Panc1 (cell line): ENCODE data around the gene TBR1. TPM values are rescaled to one million over a fixed set of nuclear protein-coding genes. Genes with fewer than 3 reads are reported as not detected.

Experiments
- ATAC-seq: fragments of 200-7000 bp; cut with Tn5 transposase; 2 replicates; pipeline ENCODE4 v1.9.1; 2020; ENCODE audit warnings: mild to moderate bottlenecking, moderate library complexity
- BruUV-seq: library from RNA; stranded (reverse); fragments of 400-500 nt; replicated peaks from 2 replicates; lab custom pipeline; 2021; lab: Mats Ljungman, UMichigan
- CTCF ChIA-PET: fragments of 300-600 bp; sonication (Branson Sonifier 250); formaldehyde crosslinking; loops from one replicate; lab custom pipeline; 2022; ENCODE audit warnings: antibody characterized with exemption; lab: Charles Lee
- POLR2A ChIA-PET: fragments of 300-600 bp; sonication (Branson Sonifier 250); formaldehyde crosslinking; loops from one replicate; lab custom pipeline; 2022; ENCODE audit warnings: antibody characterized with exemption; lab: Charles Lee
- DNase-seq: peaks from one replicate; pipeline ENCODE4 v3.0.0-alpha.2; 2010; ENCODE audit warnings: low read depth, low spot score
- H3K27ac ChIP-seq: 2 replicates; pipeline ENCODE4 v1.5.1; 2011; ENCODE audit warnings: mild to moderate bottlenecking, low read length, inconsistent platforms
- H3K27me3 ChIP-seq: fragments of 200-500 bp; sonication (Bioruptor generic); 2 replicates; pipeline ENCODE4 v1.6.0; 2014; ENCODE audit warnings: low read length, inconsistent platforms; ENCODE audit not compliant: control insufficient read depth, insufficient read depth
- H3K36me3 ChIP-seq: fragments of 200-500 bp; sonication (Bioruptor generic); 2 replicates; pipeline ENCODE4 v1.5.1; 2014; ENCODE audit warnings: inconsistent platforms, mild to moderate bottlenecking, low read length, moderate library complexity; ENCODE audit not compliant: control insufficient read depth, insufficient read depth
- H3K4me1 ChIP-seq: 2 replicates; pipeline ENCODE4 v1.5.1; 2011; ENCODE audit warnings: inconsistent platforms, mild to moderate bottlenecking, low read length, moderate library complexity; ENCODE audit not compliant: control insufficient read depth, insufficient read depth
- H3K4me3 ChIP-seq, 2 experiments: 2 replicates each; pipeline ENCODE4 v1.5.1; 2011 to 2012; ENCODE audit warnings: low read depth in 2 of 2, low read length in 2 of 2, mild to moderate bottlenecking in 2 of 2, inconsistent platforms in 1 of 2, moderate library complexity in 1 of 2
- H3K9me3 ChIP-seq: fragments of 200-500 bp; sonication (Bioruptor generic); 2 replicates; pipeline ENCODE4 v1.5.1; 2014; ENCODE audit warnings: low read depth, mild to moderate bottlenecking, inconsistent platforms, low read length, moderate library complexity; ENCODE audit not compliant: control insufficient read depth, insufficient read depth
- CTCF ChIP-seq: fragments of 450-650 bp; IDR thresholded peaks from 2 replicates; pipeline ENCODE4 v1.5.1; 2017; ENCODE audit warnings: mild to moderate bottlenecking
- POLR2AphosphoS5 ChIP-seq: IDR thresholded peaks from 2 replicates; pipeline ENCODE4 v1.6.1; 2012; ENCODE audit warnings: mild to moderate bottlenecking, low read depth, low read length, moderate library complexity
- REST ChIP-seq, 2 experiments: IDR thresholded peaks; 2 replicates each; pipeline ENCODE4 v1.6.1; 2011 to 2012; ENCODE audit warnings: low read depth in 2 of 2, control low read depth in 1 of 2, low read length in 1 of 2, mild to moderate bottlenecking in 1 of 2, moderate library complexity in 1 of 2; ENCODE audit not compliant: insufficient read depth in 1 of 2
- SIN3A ChIP-seq: IDR thresholded peaks from 2 replicates; pipeline ENCODE4 v1.6.1; 2012; ENCODE audit warnings: low read depth, mild to moderate bottlenecking, low read length, moderate library complexity, borderline replicate concordance; ENCODE audit not compliant: insufficient read depth
- TCF7L2 ChIP-seq: IDR thresholded peaks from 2 replicates; pipeline ENCODE4 v1.6.1; 2011; ENCODE audit warnings: mild to moderate bottlenecking, low read depth, low read length, inconsistent platforms
- in situ Hi-C: cut with HindIII; loops from 2 replicates; pipeline ENCODE4 v1.10.0; 2016; ENCODE audit warnings: low sequenced_read_pairs, low pct_unique_long_range_greater_than_20kb
- intact Hi-C: fragments of 100-400 bp; cut with micrococcal nuclease; formaldehyde crosslinking; loops from one replicate; pipeline ENCODE4 v1.10.0; 2022; ENCODE audit not compliant: unreplicated experiment
- total RNA-seq: library from RNA; stranded (reverse); gene quantifications from one replicate; pipeline ENCODE4 v1.2.1, GENCODE V29; 2021; ENCODE audit not compliant: unreplicated experiment

Gene TBR1
- total RNA-seq, 1 experiment from 2014 or later = not detected

- CTCF ChIA-PET = no interaction called here
- H3K36me3 ChIP-seq = peaks cover 10% of the 10 kb centered on the region; the same call in 1 of the 2 replicates
- H3K27ac ChIP-seq = no peak overlapping the region
- H3K9me3 ChIP-seq = no peaks in the 10 kb centered on the region
- POLR2A ChIA-PET = no interaction called here
- ATAC-seq (no peak), DNase-seq (no peak)
- in situ Hi-C loops = no loop called here
- TF ChIP-seq REST (IDR thresholded peaks at IDR 0.05; ENCODE audit: insufficient read depth in 1 of 2, low read depth in 2 of 2, low read length in 1 of 2) (no peak), POLR2AphosphoS5 (no peak), TCF7L2 (no peak), CTCF (no peak), SIN3A (no peak)
- intact Hi-C loops = no loop called here
- H3K4me1 ChIP-seq = no peaks in the 10 kb centered on the region; the same call in 1 of the 2 replicates
- H3K4me3 ChIP-seq = no peak overlapping the region
- no TSS peak for BruUV-seq
- no peaks in the 10 kb centered on the region for H3K27me3 ChIP-seq
Observed at GRCh38 chr2:161384864-161385263, 31.2 kb upstream of the TBR1 start.

GRCh38 chr2:161386228-161386824 is 29.8 kb upstream of the TBR1 start:
- ChIA-PET POLR2A (no interaction called here), CTCF (no interaction called here)
- Histone ChIP-seq H3K9me3 (no peaks in the 10 kb centered on the region), H3K4me3 (no peak overlapping the region), H3K4me1 (no peaks in the 10 kb centered on the region; the same call in 1 of the 2 replicates), H3K36me3 (peaks cover 15% of the 10 kb centered on the region; the same call in 1 of the 2 replicates), H3K27ac (no peak overlapping the region), H3K27me3 (no peaks in the 10 kb centered on the region)
- TF ChIP-seq POLR2AphosphoS5 = no peak
- TF ChIP-seq CTCF = no peak
- TF ChIP-seq SIN3A = no peak
- no peak for TF ChIP-seq TCF7L2
- TF ChIP-seq REST (IDR thresholded peaks at IDR 0.05; ENCODE audit: insufficient read depth in 1 of 2, low read depth in 2 of 2, low read length in 1 of 2) = no peak
- ATAC-seq (no peak), DNase-seq (no peak)
- no TSS peak for BruUV-seq
- intact Hi-C loops = no loop called here
- in situ Hi-C loops = no loop called here
